Esophagus squamous epithelium (tissue), 5 donors: Measurements from ENCODE around the gene PHC2. TPM values are rescaled to one million over a fixed set of nuclear protein-coding genes. Genes with fewer than 3 reads are reported as not detected.

Experiments
- DNase-seq: peaks from one replicate; lab custom pipeline; 2025; lab: John Stamatoyannopoulos, UW
- H3K27ac ChIP-seq, 4 donors: fragments of 200-600 bp; sonication (generic); one replicate each; pipeline ENCODE4 v1.5.1; 2016 to 2019; ENCODE audit warnings: mild to moderate bottlenecking in 1 of 4
- H3K27me3 ChIP-seq, 4 donors: fragments of 200-600 bp; sonication (generic); 1 replicate in 3 of 4; 2 replicates in 1 of 4; pipeline versions ENCODE4 v1.5.1 to v1.6.0; 2017 to 2021; ENCODE audit warnings: antibody characterized with exemption in 1 of 4
- H3K36me3 ChIP-seq, 3 donors: fragments of 200-600 bp; sonication (generic); one replicate each; pipeline ENCODE4 v1.5.1; 2016 to 2019
- H3K4me1 ChIP-seq, 3 donors: fragments of 200-600 bp; sonication (generic); one replicate each; pipeline ENCODE4 v1.5.1; 2017 to 2019
- H3K4me3 ChIP-seq, 4 donors: fragments of 200-600 bp; sonication (generic); 1 replicate in 3 of 4; 2 replicates in 1 of 4; pipeline ENCODE4 v1.5.1; 2016 to 2019; ENCODE audit warnings: mild to moderate bottlenecking in 2 of 4, moderate library complexity in 1 of 4
- H3K9me3 ChIP-seq, 3 donors: fragments of 200-600 bp; sonication (generic); one replicate each; pipeline ENCODE4 v1.5.1; 2016 to 2019
- CTCF ChIP-seq, 6 experiments: fragments of 450-650 bp in 4 of 6; fragments of 200-600 bp in 2 of 6; sonication (generic) in 2 of 6; IDR thresholded peaks; one replicate each; pipeline ENCODE4 v1.5.1; 2016 to 2019; ENCODE audit warnings: antibody characterized with exemption in 6 of 6, mild to moderate bottlenecking in 4 of 6, moderate library complexity in 4 of 6
- POLR2A ChIP-seq, 4 donors: fragments of 450-650 bp; IDR thresholded peaks; one replicate each; pipeline ENCODE4 v1.6.1; 2017; ENCODE audit warnings: antibody characterized with exemption in 4 of 4, mild to moderate bottlenecking in 4 of 4, moderate library complexity in 3 of 4
- WGBS, 2 donors: methylation state at CpG; one replicate each; pipeline ENCODE4 v1.1.5; 2018; 5-methylcytosine and 5-hydroxymethylcytosine counted together
- intact Hi-C: fragments of 100-400 bp; cut with DNase I; formaldehyde crosslinking; loops from one replicate; pipeline ENCODE4 v1.15.0; 2022
- total RNA-seq, 4 donors: library from RNA; depleted of rRNA; stranded (reverse); fragments of >200 nt; gene quantifications; one replicate each; pipeline ENCODE4 v1.1.0, GENCODE V29; 2016
- donor health status: DM: yes; HTN: yes; CAD: no.

Gene PHC2
- total RNA-seq, 4 donors from 2014 or later, result 27.4 to 92.1 (median 50.6) TPM

- Histone ChIP-seq H3K4me1 (peaks cover 0 to 15% (median under 1%) of the 10 kb centered on the region in 3 donors), H3K36me3 (peaks cover 31 to 54% (median 40%) of the 10 kb centered on the region in 3 donors), H3K4me3 (no peak overlapping the region), H3K27me3 (no peaks in the 10 kb centered on the region), H3K9me3 (no peaks in the 10 kb centered on the region), H3K27ac (no peak overlapping the region)
- TF ChIP-seq CTCF (IDR thresholded peaks at IDR 0.05), result no peak
- TF ChIP-seq POLR2A (IDR thresholded peaks at IDR 0.05), result no peak
- DNase-seq, result no peak
- WGBS, 2 donors, result 66 to 79% methylated on average over 6 of the region's 6 CpGs
- intact Hi-C loops, result no loop called here
These were observed 108.8 kb downstream of the PHC2 start for GRCh38 chr1:33322109-33322508.

DNA sequence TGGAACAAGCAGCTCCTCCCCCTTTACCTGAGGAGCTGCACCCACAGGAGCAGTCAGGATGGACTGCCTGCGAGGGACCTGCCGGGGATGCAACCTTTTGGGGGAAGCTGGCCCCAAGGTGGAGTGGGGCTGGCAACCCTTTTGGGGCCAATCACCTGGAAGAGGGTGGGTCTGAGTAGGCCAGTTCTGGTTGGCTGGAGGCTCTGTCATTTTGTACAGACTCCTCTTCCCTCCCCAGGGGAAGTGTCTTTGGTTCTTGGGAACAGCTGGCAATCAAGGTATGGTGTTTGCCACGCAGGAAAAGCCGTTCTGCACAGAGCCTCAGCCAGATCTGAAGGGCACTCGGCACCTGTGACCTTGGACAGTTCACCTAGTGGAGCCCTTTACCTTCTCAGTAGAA lies 109.7 kb downstream of the PHC2 start:
- intact Hi-C loops, result no loop called here
- H3K27ac ChIP-seq, result no peak overlapping the region
- H3K36me3 ChIP-seq, result peaks cover 31 to 45% (median 35%) of the 10 kb centered on the region in 3 donors
- H3K9me3 ChIP-seq, result no peaks in the 10 kb centered on the region
- H3K4me1 ChIP-seq, result peaks cover 0 to 6% (median 0%) of the 10 kb centered on the region in 3 donors
- no peak overlapping the region for H3K4me3 ChIP-seq
- TF ChIP-seq CTCF (IDR thresholded peaks at IDR 0.05) (no peak), POLR2A (IDR thresholded peaks at IDR 0.05) (no peak)
- H3K27me3 ChIP-seq, result no peaks in the 10 kb centered on the region
- DNase-seq, result no peak
- 48% methylated on average over 3 of the region's 5 CpGs; no CpG with 5 or more reads in 1 of the 2 donors for WGBS, 2 donors

- no peak within 1 kb of the TSS for H3K27ac ChIP-seq
- peaks cover 26 to 40% (median 30%) of the 10 kb centered on the region in 3 donors for H3K36me3 ChIP-seq
- no peaks in the 10 kb centered on the region for H3K27me3 ChIP-seq
- intact Hi-C loops, result no loop called here
- H3K9me3 ChIP-seq, result no peaks in the 10 kb centered on the region
- no peak within 1 kb of the TSS for H3K4me3 ChIP-seq
- TF ChIP-seq POLR2A (IDR thresholded peaks at IDR 0.05) (no peak), CTCF (IDR thresholded peaks at IDR 0.05) (no peak)
- DNase-seq, result no peak
- H3K4me1 ChIP-seq, result peaks cover 0 to 1% (median 0%) of the 10 kb centered on the region in 3 donors
- WGBS, 2 donors, result 53 to 85% methylated on average over 7 of the region's 8 CpGs
These were observed 110.2 kb downstream of the PHC2 start, which contains the start of gene A3GALT2 for GRCh38 chr1:33320619-33321165. Gene A3GALT2 (minus strand): TSS chr1:33321098. CDS start chr1:33321098, 0 bp downstream.

DNA sequence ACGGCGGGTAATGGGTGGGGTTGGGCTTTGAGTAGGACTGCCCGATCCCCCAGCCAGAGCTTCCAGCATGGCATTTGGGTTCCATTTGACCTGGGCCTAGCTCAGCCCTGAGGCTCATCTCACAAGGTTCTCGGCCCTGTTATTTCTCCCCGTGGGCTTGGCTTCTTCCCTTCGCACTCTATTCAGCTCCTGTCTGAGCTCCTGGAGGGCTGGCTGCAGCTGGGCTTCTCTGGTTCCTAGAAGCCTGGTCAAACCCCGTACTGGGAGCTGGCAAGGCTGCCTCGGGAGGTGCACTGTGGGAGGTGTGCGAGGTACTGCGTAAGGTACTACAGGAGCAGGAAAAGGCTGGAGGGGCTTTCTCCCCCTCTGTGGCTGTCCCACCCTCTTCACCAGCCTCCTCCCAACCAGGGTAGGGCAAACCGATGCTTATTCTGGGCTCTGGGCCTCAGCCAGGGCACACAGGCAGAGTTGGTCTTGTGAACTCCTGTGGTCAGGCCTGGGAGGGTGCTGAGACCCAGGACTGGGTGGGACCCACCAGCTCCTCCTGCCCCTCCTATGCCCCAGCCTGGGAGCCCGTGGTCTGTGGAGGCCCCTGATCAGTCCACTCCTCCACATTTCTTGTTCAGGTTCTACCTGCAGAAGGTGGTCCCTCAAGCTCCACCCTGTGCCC lies 110.8 kb downstream of the PHC2 start:
- no peak overlapping the region for H3K27ac ChIP-seq
- no peaks in the 10 kb centered on the region for H3K27me3 ChIP-seq
- H3K9me3 ChIP-seq, result no peaks in the 10 kb centered on the region
- H3K4me1 ChIP-seq, result no peaks in the 10 kb centered on the region
- TF ChIP-seq CTCF (IDR thresholded peaks at IDR 0.05) (no peak), POLR2A (IDR thresholded peaks at IDR 0.05) (no peak)
- intact Hi-C loops, result no loop called here
- 50 to 68% methylated on average over 2 to 6 of the region's 12 CpGs for WGBS, 2 donors
- H3K36me3 ChIP-seq, result peaks cover 20 to 34% (median 24%) of the 10 kb centered on the region in 3 donors
- DNase-seq, result no peak
- H3K4me3 ChIP-seq, result no peak overlapping the region
